DND-41 (cell line): Measurements from ENCODE around the gene ZDHHC7.
A peak's percentile ranks its signal among the peaks of the same experiment; 100 is the strongest.
"Not testable (repeated sequence)": the region's sequence is repeated elsewhere in the genome, so short reads cannot be mapped to it uniquely, and the experiment has no call there.

Experiments used
- ATAC-seq: fragments of 200-7000 bp; cut with Tn5 transposase; 3 replicates; pipeline ENCODE4 v1.9.1; 2021; ENCODE audit warnings: low read depth; ENCODE audit not compliant: insufficient read depth
- DNase-seq: peaks from one replicate; pipeline ENCODE4 v3.0.0-alpha.2; 2020
- H2AFZ ChIP-seq: 2 replicates; pipeline ENCODE4 v1.6.0; 2012; ENCODE audit warnings: low read depth, low read length
- H3K27ac ChIP-seq: 2 replicates; pipeline ENCODE4 v1.5.1; 2012; ENCODE audit warnings: low read length, inconsistent platforms
- H3K27me3 ChIP-seq: fragments of 200-600 bp; sonication (generic); 2 replicates; pipeline ENCODE4 v1.6.0; 2012; ENCODE audit warnings: low read length, mild to moderate bottlenecking, inconsistent platforms; ENCODE audit not compliant: insufficient read depth, poor library complexity
- H3K36me3 ChIP-seq: 2 replicates; pipeline ENCODE4 v1.5.1; 2012; ENCODE audit warnings: low read length, inconsistent platforms; ENCODE audit not compliant: insufficient read depth
- H3K4me1 ChIP-seq: 2 replicates; pipeline ENCODE4 v1.5.1; 2012; ENCODE audit warnings: mild to moderate bottlenecking, low read length; ENCODE audit not compliant: insufficient read depth
- H3K4me2 ChIP-seq: 2 replicates; pipeline ENCODE4 v1.6.0; 2012; ENCODE audit warnings: mild to moderate bottlenecking, moderate library complexity, low read length, inconsistent platforms; ENCODE audit not compliant: insufficient read depth
- H3K4me3 ChIP-seq, 2 experiments: fragments of 200-600 bp in 1 of 2; shearing (Covaris generic) in 1 of 2; 2 replicates each; pipeline ENCODE4 v1.5.1; 2012 to 2016; ENCODE audit warnings: inconsistent platforms in 2 of 2, low read length in 2 of 2, mild to moderate bottlenecking in 2 of 2, low read depth in 1 of 2, moderate library complexity in 1 of 2
- H3K79me2 ChIP-seq: 2 replicates; pipeline ENCODE4 v1.6.0; 2012; ENCODE audit warnings: low read length, inconsistent platforms; ENCODE audit not compliant: insufficient read depth
- H3K9ac ChIP-seq: 2 replicates; pipeline ENCODE4 v1.6.0; 2012; ENCODE audit warnings: low read depth, mild to moderate bottlenecking, inconsistent platforms, low read length, moderate library complexity
- H3K9me3 ChIP-seq: 2 replicates; pipeline ENCODE4 v1.5.1; 2012; ENCODE audit warnings: low read length, moderate library complexity, mild to moderate bottlenecking, inconsistent platforms; ENCODE audit not compliant: insufficient read depth, severe bottlenecking
- H4K20me1 ChIP-seq: 2 replicates; pipeline ENCODE4 v1.6.0; 2012; ENCODE audit warnings: low read length; ENCODE audit not compliant: insufficient read depth
- EZH2 ChIP-seq: IDR thresholded peaks from 3 replicates; pipeline ENCODE4 v1.6.1; 2012; ENCODE audit warnings: borderline replicate concordance, low read depth, mild to moderate bottlenecking, moderate library complexity, low read length, inconsistent platforms; ENCODE audit not compliant: severe bottlenecking
- TF ChIP-seq, protein P1 (sequence below): IDR thresholded peaks from 2 replicates; pipeline ENCODE4 v1.5.1; 2012; ENCODE audit warnings: borderline replicate concordance, low read length, moderate library complexity, mild to moderate bottlenecking; ENCODE audit not compliant: poor library complexity, severe bottlenecking; ENCODE audit errors: extremely low read depth

The ZDHHC7 gene

DNA sequence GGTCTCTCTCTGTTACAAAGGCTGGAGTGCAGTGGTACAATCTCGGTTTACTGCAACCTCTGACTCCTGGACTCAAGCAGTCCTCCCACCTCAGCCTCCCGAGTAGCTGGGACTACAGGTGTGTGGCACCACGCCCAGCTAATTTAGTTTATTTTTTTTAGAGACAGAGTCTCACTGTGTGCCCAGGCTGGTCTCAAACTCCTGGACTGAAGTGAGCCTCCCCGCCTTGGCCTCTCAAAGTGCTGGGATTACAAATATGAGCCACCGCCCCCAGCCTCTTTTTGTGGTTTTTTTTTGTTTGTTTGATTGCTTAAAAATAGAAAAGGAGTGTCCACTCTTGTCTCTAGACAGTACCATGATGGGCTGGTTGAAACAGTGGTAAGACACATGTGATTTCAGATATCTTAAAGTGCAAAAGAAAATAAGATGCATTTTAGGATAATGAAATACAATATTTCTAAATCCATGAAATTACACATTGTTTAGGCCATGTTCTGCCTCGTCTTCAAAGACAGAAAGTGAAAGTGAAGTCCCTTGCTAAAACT, 43.7 kb upstream of the ZDHHC7 start:
- Histone ChIP-seq H3K4me1 (peaks cover 26% of the 10 kb centered on the region), H3K27ac (peak overlapping the region; percentile 73), H3K4me2 (peak overlapping the region; percentile 59), H3K36me3 (no peaks in the 10 kb centered on the region), H2AFZ (peak overlapping the region; percentile 64), H3K4me3 (peak overlapping the region in 1 of 2 experiments; percentile 40; a peak in 1 of 4 replicates), H3K9me3 (no peaks in the 10 kb centered on the region), H4K20me1 (no peaks in the 10 kb centered on the region), H3K9ac (peak overlapping the region; percentile 41), H3K27me3 (no peaks in the 10 kb centered on the region), H3K79me2 (no peaks in the 10 kb centered on the region)
- ATAC-seq (no peak), DNase-seq (peak; percentile 9)
- TF ChIP-seq, protein P1, sequence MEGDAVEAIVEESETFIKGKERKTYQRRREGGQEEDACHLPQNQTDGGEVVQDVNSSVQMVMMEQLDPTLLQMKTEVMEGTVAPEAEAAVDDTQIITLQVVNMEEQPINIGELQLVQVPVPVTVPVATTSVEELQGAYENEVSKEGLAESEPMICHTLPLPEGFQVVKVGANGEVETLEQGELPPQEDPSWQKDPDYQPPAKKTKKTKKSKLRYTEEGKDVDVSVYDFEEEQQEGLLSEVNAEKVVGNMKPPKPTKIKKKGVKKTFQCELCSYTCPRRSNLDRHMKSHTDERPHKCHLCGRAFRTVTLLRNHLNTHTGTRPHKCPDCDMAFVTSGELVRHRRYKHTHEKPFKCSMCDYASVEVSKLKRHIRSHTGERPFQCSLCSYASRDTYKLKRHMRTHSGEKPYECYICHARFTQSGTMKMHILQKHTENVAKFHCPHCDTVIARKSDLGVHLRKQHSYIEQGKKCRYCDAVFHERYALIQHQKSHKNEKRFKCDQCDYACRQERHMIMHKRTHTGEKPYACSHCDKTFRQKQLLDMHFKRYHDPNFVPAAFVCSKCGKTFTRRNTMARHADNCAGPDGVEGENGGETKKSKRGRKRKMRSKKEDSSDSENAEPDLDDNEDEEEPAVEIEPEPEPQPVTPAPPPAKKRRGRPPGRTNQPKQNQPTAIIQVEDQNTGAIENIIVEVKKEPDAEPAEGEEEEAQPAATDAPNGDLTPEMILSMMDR, result no peak
- no peak for TF ChIP-seq EZH2

DNA sequence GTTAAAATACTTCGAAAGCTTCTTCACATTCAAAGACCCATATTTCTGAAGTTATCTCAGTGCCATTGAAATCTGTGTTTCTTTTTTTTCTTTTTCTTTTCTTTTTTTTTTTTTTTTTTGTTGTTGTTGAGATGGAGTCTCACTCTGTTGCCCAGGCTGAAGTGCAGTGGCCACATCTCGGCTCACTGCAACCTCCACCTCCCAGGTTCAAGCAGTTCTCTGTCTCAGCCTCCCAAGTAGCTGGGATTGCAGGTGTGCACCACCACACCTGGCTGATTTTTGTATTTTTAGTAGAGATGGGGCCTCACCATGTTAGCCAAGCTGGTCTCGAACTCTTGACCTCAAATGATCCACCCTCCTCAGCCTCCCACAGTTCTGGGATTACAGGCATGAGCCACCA, 43.0 kb upstream of the ZDHHC7 start:
- H3K4me2 ChIP-seq, H3K79me2 ChIP-seq, ATAC-seq, DNase-seq, H3K36me3 ChIP-seq, H3K9me3 ChIP-seq, H3K9ac ChIP-seq, H3K27ac ChIP-seq, H3K27me3 ChIP-seq, H2AFZ ChIP-seq, H4K20me1 ChIP-seq, H3K4me3 ChIP-seq: not testable (repeated sequence)
- peaks cover 26% of the 10 kb centered on the region for H3K4me1 ChIP-seq

DNA sequence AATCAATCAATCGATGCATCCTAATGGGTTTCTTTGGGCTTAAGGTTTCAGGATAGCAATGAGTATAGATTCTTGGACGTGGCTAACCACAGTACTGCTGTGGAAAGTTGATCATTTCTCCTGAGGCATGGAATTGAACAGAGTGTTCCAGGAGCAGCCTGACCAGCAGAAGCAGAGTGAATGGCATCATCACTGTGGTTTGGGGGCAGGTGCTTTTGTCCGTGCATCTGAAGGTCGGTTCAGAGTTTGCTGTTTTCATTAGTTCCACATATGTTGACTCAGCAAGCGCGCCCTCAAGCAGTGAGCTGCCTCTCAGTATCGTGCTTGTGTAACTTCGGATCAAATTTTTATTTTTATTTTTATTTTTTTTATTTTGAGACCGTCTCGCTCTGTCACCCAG, 41.2 kb upstream of the ZDHHC7 start:
- Histone ChIP-seq H3K4me2 (no peak overlapping the region), H3K79me2 (no peaks in the 10 kb centered on the region), H3K4me1 (peaks cover 26% of the 10 kb centered on the region), H3K9ac (no peak overlapping the region), H3K36me3 (no peaks in the 10 kb centered on the region), H3K4me3 (no peak overlapping the region), H4K20me1 (no peaks in the 10 kb centered on the region; the same call in 1 of the 2 replicates), H3K9me3 (no peaks in the 10 kb centered on the region), H2AFZ (no peak overlapping the region), H3K27ac (no peak overlapping the region), H3K27me3 (no peaks in the 10 kb centered on the region)
- no peak for TF ChIP-seq EZH2
- TF ChIP-seq, protein P1, result no peak
- DNase-seq, result no peak
- no peak for ATAC-seq

DNA sequence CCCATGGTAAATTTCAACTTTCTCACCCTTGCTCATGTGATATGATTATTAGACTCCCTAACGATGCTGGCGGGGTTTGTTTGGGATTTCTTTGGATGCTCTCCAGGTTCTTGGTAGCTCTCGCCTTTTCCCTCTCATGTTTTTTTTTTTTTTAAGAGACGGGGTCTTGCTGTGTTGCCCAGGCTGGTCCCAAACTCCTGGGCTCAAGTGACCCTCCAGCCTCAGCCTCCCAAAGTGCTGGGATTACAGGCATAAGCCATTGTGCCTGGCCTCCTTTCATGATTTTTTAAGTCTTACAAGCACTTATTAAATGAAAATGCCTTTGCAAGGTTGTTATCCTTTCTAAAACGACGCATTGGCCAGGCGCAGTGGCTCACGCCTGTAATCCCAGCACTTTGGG, 40.3 kb upstream of the ZDHHC7 start:
- peaks cover 23% of the 10 kb centered on the region for H3K4me1 ChIP-seq
- H3K27me3 ChIP-seq, result no peaks in the 10 kb centered on the region
- no peaks in the 10 kb centered on the region for H3K79me2 ChIP-seq
- H3K9me3 ChIP-seq, result no peaks in the 10 kb centered on the region
- no peak overlapping the region for H3K4me2 ChIP-seq
- TF ChIP-seq, protein P1, result no peak
- TF ChIP-seq EZH2, result no peak
- H4K20me1 ChIP-seq, result no peaks in the 10 kb centered on the region; the same call in 1 of the 2 replicates
- no peak overlapping the region for H2AFZ ChIP-seq
- H3K9ac ChIP-seq, result no peak overlapping the region
- DNase-seq (no peak), ATAC-seq (no peak)
- no peak overlapping the region for H3K4me3 ChIP-seq
- H3K27ac ChIP-seq, result no peak overlapping the region
- H3K36me3 ChIP-seq, result no peaks in the 10 kb centered on the region
